HUDEP-2 (cell line): ENCODE results near the gene SPTAN1.

Experiments used
- DNase-seq, 76 experiments: peaks; one replicate each; lab custom pipeline; 2025; ENCODE audit not compliant: unreplicated experiment in 76 of 76; lab: John Stamatoyannopoulos, UW

The SPTAN1 gene

GRCh38 chr9:128595471-128595870, 43.1 kb downstream of the SPTAN1 start:
- DNase-seq = no peak

GRCh38 chr9:128600099-128600498, 47.7 kb downstream of the SPTAN1 start:
- DNase-seq = no peak

GRCh38 chr9:128603697-128604096, 51.3 kb downstream of the SPTAN1 start:
- DNase-seq = no peak

- DNase-seq = no peak
These were observed 55.4 kb downstream of the SPTAN1 start for GRCh38 chr9:128607642-128608350.

GRCh38 chr9:128610897-128611296, 58.5 kb downstream of the SPTAN1 start:
- peak in 3 of 76 experiments; percentile 2 to 10 (median 6) for DNase-seq

GRCh38 chr9:128611600-128612394, 59.4 kb downstream of the SPTAN1 start:
- no peak for DNase-seq

GRCh38 chr9:128614728-128615127, 62.3 kb downstream of the SPTAN1 start:
- no peak for DNase-seq

- no peak for DNase-seq
These were observed 63.2 kb downstream of the SPTAN1 start for GRCh38 chr9:128615571-128615970.

GRCh38 chr9:128617943-128618342, 65.6 kb downstream of the SPTAN1 start:
- no peak for DNase-seq

GRCh38 chr9:128619127-128619526, 66.7 kb downstream of the SPTAN1 start:
- DNase-seq = no peak

GRCh38 chr9:128619779-128620178, 67.4 kb downstream of the SPTAN1 start:
- DNase-seq = no peak

GRCh38 chr9:128621730-128622455, 69.5 kb downstream of the SPTAN1 start:
- no peak for DNase-seq

- no peak for DNase-seq
These were observed 72.2 kb downstream of the SPTAN1 start for GRCh38 chr9:128624566-128624965.

GRCh38 chr9:128625391-128626146, 73.2 kb downstream of the SPTAN1 start:
- DNase-seq = no peak

GRCh38 chr9:128626181-128626580, 73.8 kb downstream of the SPTAN1 start:
- no peak for DNase-seq

GRCh38 chr9:128627127-128627715, 74.8 kb downstream of the SPTAN1 start:
- DNase-seq = no peak

- DNase-seq = no peak
These were observed 75.5 kb downstream of the SPTAN1 start for GRCh38 chr9:128627906-128628305.

GRCh38 chr9:128628471-128629048, 76.2 kb downstream of the SPTAN1 start:
- peak in 62 of 76 experiments; percentile 8 to 77 (median 42) for DNase-seq

GRCh38 chr9:128629136-128629535, 76.7 kb downstream of the SPTAN1 start:
- no peak for DNase-seq
